Thyroid gland (tissue), 4 donors: Measurements from ENCODE around the gene USP24. TPM values are rescaled to one million over a fixed set of nuclear protein-coding genes. Genes with fewer than 3 reads are reported as not detected.
"Not testable (repeated sequence)": the region's sequence is repeated elsewhere in the genome, so short reads cannot be mapped to it uniquely, and the experiment has no call there.

Experiments used
- DNase-seq, 2 donors: peaks; one replicate each; pipeline ENCODE4 v3.0.0-alpha.2; 2019
- H3K27ac ChIP-seq, 3 donors: fragments of 200-600 bp; sonication (generic); 1 replicate in 2 of 3; 2 replicates in 1 of 3; pipeline ENCODE4 v1.5.1; 2016 to 2019; ENCODE audit warnings: mild to moderate bottlenecking in 1 of 3, moderate library complexity in 1 of 3
- H3K27me3 ChIP-seq: fragments of 200-600 bp; sonication (generic); one replicate; pipeline ENCODE4 v1.5.1; 2019
- H3K36me3 ChIP-seq, 2 donors: fragments of 200-600 bp; sonication (generic); one replicate each; pipeline ENCODE4 v1.5.1; 2016 to 2019
- H3K4me1 ChIP-seq, 2 donors: fragments of 200-600 bp; sonication (generic); one replicate each; pipeline ENCODE4 v1.5.1; 2017 to 2019
- H3K4me3 ChIP-seq, 3 donors: fragments of 200-600 bp; sonication (generic); replicated peaks in 1 of 3; 1 replicate in 2 of 3; 2 replicates in 1 of 3; pipeline ENCODE4 v1.5.1; 2016; ENCODE audit warnings: mild to moderate bottlenecking in 1 of 3
- H3K9me3 ChIP-seq: fragments of 200-600 bp; sonication (generic); one replicate; pipeline ENCODE4 v1.5.1; 2017
- POLR2A ChIP-seq, 2 donors: fragments of 450-650 bp; IDR thresholded peaks; one replicate each; pipeline ENCODE4 v1.6.1; 2017; ENCODE audit warnings: antibody characterized with exemption in 2 of 2, mild to moderate bottlenecking in 2 of 2, moderate library complexity in 1 of 2
- WGBS, 2 donors: methylation state at CpG; one replicate each; pipeline ENCODE4 v1.1.5; 2017; 5-methylcytosine and 5-hydroxymethylcytosine counted together
- intact Hi-C: fragments of 100-400 bp; cut with DNase I; formaldehyde crosslinking; loops from one replicate; pipeline ENCODE4 v1.15.1; 2023
- total RNA-seq, 4 donors: library from RNA; depleted of rRNA; stranded (reverse); fragments of >200 nt; gene quantifications; one replicate each; pipeline ENCODE4 v1.2.3, GENCODE V29; 2016
- TF ChIP-seq, protein P1 (sequence below), 6 experiments: fragments of 200-600 bp in 3 of 6; fragments of 450-650 bp in 3 of 6; sonication (generic) in 3 of 6; IDR thresholded peaks; one replicate each; pipeline ENCODE4 v1.5.1; 2016 to 2019; ENCODE audit warnings: antibody characterized with exemption in 6 of 6, mild to moderate bottlenecking in 2 of 6, inconsistent platforms in 1 of 6, moderate library complexity in 1 of 6

The USP24 gene
- total RNA-seq, 4 donors from 2014 or later, result 38.5 to 74.6 (median 43.4) TPM

DNA sequence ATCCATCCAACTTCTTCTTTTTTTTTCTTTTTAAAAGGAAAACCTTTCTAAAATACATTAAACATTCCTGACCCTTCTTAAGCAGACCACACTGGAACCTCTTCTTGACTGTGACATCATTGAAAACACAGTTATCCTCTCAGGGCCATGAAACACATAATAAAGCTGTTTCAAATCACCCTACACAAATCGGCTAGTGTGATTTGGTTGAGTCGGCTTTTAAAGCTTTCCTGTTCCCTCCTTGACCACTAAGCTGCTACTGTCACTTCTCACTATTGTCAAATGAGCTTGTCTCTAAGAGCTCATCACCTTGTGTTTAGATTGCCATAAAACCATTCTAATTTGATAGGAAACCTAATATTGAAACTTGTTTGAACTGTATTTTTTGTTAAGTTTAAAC lies 5.9 kb downstream of the USP24 start:
- no peak for DNase-seq
- 51 to 65% methylated on average over 2 of the region's 2 CpGs for WGBS, 2 donors
- Histone ChIP-seq H3K27ac (no peak overlapping the region), H3K9me3 (no peaks in the 10 kb centered on the region), H3K4me3 (no peak overlapping the region), H3K27me3 (no peaks in the 10 kb centered on the region), H3K36me3 (no peaks in the 10 kb centered on the region), H3K4me1 (peaks cover 31 to 50% of the 10 kb centered on the region in 2 donors)
- intact Hi-C loops, result no loop called here
- TF ChIP-seq POLR2A (IDR thresholded peaks at IDR 0.05), result no peak
- TF ChIP-seq, protein P1, sequence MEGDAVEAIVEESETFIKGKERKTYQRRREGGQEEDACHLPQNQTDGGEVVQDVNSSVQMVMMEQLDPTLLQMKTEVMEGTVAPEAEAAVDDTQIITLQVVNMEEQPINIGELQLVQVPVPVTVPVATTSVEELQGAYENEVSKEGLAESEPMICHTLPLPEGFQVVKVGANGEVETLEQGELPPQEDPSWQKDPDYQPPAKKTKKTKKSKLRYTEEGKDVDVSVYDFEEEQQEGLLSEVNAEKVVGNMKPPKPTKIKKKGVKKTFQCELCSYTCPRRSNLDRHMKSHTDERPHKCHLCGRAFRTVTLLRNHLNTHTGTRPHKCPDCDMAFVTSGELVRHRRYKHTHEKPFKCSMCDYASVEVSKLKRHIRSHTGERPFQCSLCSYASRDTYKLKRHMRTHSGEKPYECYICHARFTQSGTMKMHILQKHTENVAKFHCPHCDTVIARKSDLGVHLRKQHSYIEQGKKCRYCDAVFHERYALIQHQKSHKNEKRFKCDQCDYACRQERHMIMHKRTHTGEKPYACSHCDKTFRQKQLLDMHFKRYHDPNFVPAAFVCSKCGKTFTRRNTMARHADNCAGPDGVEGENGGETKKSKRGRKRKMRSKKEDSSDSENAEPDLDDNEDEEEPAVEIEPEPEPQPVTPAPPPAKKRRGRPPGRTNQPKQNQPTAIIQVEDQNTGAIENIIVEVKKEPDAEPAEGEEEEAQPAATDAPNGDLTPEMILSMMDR (IDR thresholded peaks at IDR 0.05), result no peak

DNA sequence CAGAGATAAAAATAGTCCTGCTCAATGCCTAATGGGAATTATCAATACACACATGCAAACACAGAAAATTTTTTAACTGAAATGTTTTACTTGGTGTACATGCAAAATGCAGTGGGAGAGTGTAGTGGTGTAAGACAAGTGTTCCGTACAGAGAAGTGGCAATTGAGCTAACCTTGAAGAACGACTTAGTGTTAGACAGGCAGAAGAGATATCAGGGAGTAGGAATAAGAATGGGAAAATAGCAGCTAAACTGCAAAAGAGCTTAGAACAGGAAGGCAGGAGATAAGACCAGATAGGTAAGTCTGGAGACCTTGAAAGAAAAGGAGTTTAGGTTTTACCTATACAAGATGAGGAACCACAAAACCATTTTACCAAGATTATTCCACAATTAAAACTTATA lies 9.0 kb downstream of the USP24 start:
- intact Hi-C loops, result no loop called here
- Histone ChIP-seq H3K27ac (no peak overlapping the region), H3K4me1 (peaks cover 18 to 27% of the 10 kb centered on the region in 2 donors), H3K36me3 (no peaks in the 10 kb centered on the region), H3K9me3 (no peaks in the 10 kb centered on the region), H3K4me3 (no peak overlapping the region), H3K27me3 (no peaks in the 10 kb centered on the region)
- 76 to 77% methylated on average over 2 of the region's 2 CpGs for WGBS, 2 donors
- DNase-seq, result no peak
- TF ChIP-seq, protein P1 (IDR thresholded peaks at IDR 0.05), result no peak
- no peak for TF ChIP-seq POLR2A (IDR thresholded peaks at IDR 0.05)

DNA sequence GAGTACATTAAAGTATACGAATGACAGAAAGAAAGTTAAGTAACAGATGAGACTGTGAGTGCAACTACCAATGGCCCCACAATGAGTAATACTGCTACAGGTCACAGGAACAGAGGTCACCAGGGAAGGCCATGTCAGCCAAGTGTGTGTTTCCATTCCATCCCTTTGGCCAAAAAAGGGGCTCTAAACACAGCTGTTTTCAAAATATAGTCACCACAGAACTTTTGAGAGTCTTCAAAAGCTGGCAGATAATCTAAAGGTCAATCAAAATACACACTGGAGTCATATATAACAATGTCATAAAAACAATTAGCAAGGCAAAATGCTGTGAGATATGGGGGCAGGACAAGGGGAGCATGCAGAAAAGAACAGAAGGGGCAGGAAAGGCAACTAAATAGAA lies 10.2 kb downstream of the USP24 start:
- peaks cover 6 to 18% of the 10 kb centered on the region in 2 donors for H3K4me1 ChIP-seq
- intact Hi-C loops, result no loop called here
- H3K4me3 ChIP-seq, result no peak overlapping the region
- 86 to 88% methylated on average over 1 of the region's 1 CpG for WGBS, 2 donors
- H3K9me3 ChIP-seq, result no peaks in the 10 kb centered on the region
- no peak for DNase-seq
- H3K27ac ChIP-seq, result no peak overlapping the region
- no peaks in the 10 kb centered on the region for H3K27me3 ChIP-seq
- no peak for TF ChIP-seq POLR2A (IDR thresholded peaks at IDR 0.05)
- TF ChIP-seq, protein P1 (IDR thresholded peaks at IDR 0.05), result no peak
- no peaks in the 10 kb centered on the region for H3K36me3 ChIP-seq

DNA sequence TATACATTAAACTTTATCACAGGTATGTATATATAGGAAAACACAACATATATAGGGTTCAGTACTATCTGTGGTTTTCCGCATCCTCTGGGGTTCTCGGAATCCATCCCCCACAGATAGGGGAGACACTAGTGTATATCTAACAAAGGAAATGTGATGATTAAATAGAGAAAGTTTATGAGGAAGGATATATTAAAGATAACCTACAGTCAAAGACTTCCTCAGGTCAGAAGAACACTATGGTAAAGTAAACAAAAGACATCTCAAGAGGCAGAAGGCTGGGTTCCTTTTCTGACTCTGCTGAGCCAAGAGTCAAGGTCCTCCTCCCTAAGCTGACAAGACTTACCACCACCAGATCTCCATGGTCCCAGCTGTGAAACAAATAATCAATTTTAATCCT lies 12.1 kb downstream of the USP24 start:
- no peak for DNase-seq
- TF ChIP-seq, protein P1 (IDR thresholded peaks at IDR 0.05), result no peak
- TF ChIP-seq POLR2A (IDR thresholded peaks at IDR 0.05), result no peak
- no peak overlapping the region for H3K4me3 ChIP-seq
- intact Hi-C loops, result no loop called here
- H3K27me3 ChIP-seq, result no peaks in the 10 kb centered on the region
- H3K27ac ChIP-seq, result no peak overlapping the region
- WGBS, 2 donors, result 95 to 97% methylated on average over 2 of the region's 2 CpGs
- peaks cover 6 to 18% of the 10 kb centered on the region in 2 donors for H3K4me1 ChIP-seq
- H3K36me3 ChIP-seq, result no peaks in the 10 kb centered on the region
- H3K9me3 ChIP-seq, result no peaks in the 10 kb centered on the region

DNA sequence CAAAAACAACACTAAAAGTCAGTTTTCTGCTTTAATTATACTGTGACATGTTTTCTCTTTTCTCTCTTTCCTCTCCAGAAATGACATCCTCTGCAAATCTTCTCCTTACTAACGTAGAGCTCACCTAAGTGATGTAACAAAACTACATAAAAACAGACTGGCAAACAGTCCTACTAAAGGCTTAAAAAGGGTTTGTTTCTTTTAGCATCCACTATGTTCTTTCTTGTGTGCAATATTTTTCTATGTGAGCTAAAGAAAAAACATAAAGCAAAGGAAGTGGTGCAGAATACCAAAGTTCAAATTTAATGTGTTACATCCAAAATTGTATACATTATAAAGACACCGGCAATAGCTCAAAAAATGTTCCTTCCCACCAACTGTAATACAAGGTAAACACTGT lies 14.5 kb downstream of the USP24 start:
- Histone ChIP-seq H3K36me3 (no peaks in the 10 kb centered on the region), H3K27me3 (no peaks in the 10 kb centered on the region), H3K27ac (no peak overlapping the region), H3K4me3 (no peak overlapping the region), H3K9me3 (no peaks in the 10 kb centered on the region), H3K4me1 (peaks cover 0 to 14% of the 10 kb centered on the region in 2 donors)
- no peak for TF ChIP-seq POLR2A (IDR thresholded peaks at IDR 0.05)
- TF ChIP-seq, protein P1 (IDR thresholded peaks at IDR 0.05), result no peak
- WGBS, 2 donors, result 79 to 89% methylated on average over 2 of the region's 2 CpGs
- DNase-seq, result no peak
- intact Hi-C loops, result no loop called here

DNA sequence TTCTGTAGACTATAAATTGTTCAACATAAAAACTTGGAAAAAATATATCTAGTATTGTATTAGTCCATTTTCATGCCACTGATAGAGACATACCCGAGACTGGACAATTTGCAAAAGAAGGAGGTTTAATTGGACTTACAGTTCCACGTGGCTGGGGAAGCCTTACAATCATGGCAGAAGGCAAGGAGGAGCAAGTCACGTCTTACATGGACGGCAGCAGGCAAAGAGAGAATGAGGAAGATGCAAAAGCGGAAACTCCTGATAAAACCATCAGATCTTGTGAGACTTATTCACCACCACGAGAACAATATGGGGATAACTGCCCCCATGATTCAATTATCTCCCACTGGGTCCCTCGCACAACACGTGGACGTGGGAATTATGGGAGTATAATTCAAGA lies 15.4 kb downstream of the USP24 start:
- WGBS, 2 donors, result 90 to 97% methylated on average over 9 of the region's 9 CpGs
- DNase-seq, H3K9me3 ChIP-seq, intact Hi-C loops, H3K4me1 ChIP-seq, H3K36me3 ChIP-seq, H3K27me3 ChIP-seq, H3K4me3 ChIP-seq, H3K27ac ChIP-seq: not testable (repeated sequence)
